GM06990 (cell line): Measurements from ENCODE around the gene CST6.

Experiments
- DNase-seq: peaks from one replicate; pipeline ENCODE4 v3.0.0-alpha.2; 2011; ENCODE audit not compliant: insufficient read length; ENCODE audit errors: extremely low read depth
- H3K27me3 ChIP-seq: replicated peaks from 2 replicates; pipeline ENCODE4 v1.6.0; 2011; ENCODE audit warnings: low read length; ENCODE audit not compliant: control insufficient read depth, insufficient read depth
- H3K36me3 ChIP-seq: 2 replicates; pipeline ENCODE4 v1.5.1; 2011; ENCODE audit warnings: low read length; ENCODE audit not compliant: control insufficient read depth, insufficient read depth
- H3K4me3 ChIP-seq: replicated peaks from 2 replicates; pipeline ENCODE4 v1.5.1; 2011; ENCODE audit warnings: low read depth, mild to moderate bottlenecking, control low read depth, low read length
- TF ChIP-seq, protein P1 (sequence below): IDR thresholded peaks from 2 replicates; pipeline ENCODE4 v1.5.1; 2011; ENCODE audit warnings: low read length, control low read depth, mild to moderate bottlenecking, inconsistent platforms; ENCODE audit not compliant: insufficient read depth, poor library complexity, severe bottlenecking

CST6 gene

DNA sequence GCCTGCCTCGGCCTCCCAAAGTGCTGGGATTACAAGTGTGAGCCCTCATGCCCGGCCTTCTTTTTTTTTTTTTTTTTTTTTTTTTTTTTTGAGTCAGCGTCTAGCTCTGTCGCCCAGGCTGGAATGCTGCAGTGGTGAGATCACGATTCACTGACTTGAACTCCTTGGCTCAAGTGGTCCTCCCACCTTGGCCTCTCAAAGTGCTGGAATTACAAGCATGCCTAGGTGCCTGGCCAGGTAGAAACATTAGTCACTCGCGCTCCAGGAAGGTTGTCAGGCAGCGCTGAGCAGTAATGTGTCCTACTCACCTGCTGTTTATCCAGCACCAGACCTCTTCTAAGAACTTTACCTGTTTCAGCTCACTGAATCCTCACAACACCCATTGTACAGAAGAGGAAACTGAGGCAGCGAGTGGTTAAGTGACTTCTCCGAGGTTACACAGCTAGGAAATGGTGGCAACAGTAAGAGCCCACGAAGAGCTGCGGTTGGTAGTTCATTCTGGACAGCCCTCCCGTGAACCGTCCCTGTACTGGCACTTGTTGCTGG lies 496 bp upstream of the CST6 start:
- DNase-seq, result no peak
- Histone ChIP-seq H3K4me3 (no peak overlapping the region), H3K36me3 (no peaks in the 10 kb centered on the region), H3K27me3 (no peaks in the 10 kb centered on the region; the same call in 1 of the 2 replicates)
- TF ChIP-seq, protein P1, sequence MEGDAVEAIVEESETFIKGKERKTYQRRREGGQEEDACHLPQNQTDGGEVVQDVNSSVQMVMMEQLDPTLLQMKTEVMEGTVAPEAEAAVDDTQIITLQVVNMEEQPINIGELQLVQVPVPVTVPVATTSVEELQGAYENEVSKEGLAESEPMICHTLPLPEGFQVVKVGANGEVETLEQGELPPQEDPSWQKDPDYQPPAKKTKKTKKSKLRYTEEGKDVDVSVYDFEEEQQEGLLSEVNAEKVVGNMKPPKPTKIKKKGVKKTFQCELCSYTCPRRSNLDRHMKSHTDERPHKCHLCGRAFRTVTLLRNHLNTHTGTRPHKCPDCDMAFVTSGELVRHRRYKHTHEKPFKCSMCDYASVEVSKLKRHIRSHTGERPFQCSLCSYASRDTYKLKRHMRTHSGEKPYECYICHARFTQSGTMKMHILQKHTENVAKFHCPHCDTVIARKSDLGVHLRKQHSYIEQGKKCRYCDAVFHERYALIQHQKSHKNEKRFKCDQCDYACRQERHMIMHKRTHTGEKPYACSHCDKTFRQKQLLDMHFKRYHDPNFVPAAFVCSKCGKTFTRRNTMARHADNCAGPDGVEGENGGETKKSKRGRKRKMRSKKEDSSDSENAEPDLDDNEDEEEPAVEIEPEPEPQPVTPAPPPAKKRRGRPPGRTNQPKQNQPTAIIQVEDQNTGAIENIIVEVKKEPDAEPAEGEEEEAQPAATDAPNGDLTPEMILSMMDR, result no peak

DNA sequence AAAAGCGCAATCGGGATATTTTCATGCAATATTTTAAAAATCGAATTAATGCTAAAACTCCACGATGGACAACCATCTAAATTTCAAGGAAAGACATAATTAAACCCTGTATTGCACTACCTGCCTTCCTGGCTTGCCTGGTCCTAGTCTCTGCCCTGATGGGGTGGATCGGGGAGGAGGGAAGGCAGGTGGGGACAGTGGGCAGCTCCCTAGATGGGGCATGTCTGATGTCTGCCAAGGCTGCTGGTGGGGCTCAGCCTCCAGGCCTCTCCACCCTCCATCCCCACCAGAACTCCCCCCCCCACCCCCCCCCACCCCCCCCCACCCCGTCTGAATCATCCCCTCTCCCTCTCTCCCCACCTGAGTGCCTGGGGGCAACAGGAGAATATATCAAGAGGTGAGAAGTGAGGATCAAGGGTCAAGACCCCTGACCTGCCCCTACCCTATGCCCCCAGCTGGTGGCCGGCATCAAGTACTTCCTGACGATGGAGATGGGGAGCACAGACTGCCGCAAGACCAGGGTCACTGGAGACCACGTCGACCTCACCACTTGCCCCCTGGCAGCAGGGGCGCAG lies 650 bp downstream of the CST6 start:
- H3K4me3 ChIP-seq, result no peak overlapping the region
- DNase-seq, result no peak

DNA sequence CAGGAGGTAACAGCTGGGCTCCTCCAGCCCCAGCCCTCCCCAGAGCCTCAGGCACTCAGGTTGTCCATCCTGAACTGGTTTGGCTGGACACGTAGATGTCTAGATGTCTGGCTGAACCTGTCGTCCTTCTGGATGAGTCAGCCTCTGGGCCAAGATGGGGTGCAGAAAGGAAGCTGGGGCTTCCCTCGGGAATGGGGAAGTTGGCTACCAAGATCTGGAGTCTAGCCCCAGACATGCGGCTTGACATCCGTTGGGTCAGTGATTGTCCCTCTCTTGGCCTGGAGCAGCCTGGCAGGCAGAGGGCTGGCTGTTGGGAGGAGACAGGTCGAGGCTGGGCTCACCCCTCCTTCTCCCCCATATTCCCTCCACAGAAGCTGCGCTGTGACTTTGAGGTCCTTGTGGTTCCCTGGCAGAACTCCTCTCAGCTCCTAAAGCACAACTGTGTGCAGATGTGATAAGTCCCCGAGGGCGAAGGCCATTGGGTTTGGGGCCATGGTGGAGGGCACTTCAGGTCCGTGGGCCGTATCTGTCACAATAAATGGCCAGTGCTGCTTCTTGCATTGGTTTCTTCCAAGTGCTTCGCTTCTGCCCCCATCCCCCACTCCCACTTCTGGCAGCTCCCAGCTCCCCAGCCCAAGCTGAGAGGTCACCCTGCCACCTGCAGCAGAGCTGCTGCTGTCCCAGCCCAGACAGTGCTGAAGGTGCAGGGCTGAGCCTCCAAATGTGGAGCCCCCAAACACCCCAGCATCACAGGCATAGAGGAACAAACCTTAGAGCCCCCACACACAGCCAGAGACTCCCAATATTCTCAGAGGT lies 1.3 kb downstream of the CST6 start:
- TF ChIP-seq, protein P1, result no peak
- Histone ChIP-seq H3K36me3 (no peaks in the 10 kb centered on the region), H3K4me3 (no peak overlapping the region), H3K27me3 (no peaks in the 10 kb centered on the region; the same call in 1 of the 2 replicates)
- DNase-seq, result no peak

More for the DNA sequence above, 650 bp downstream of the CST6 start:
- Histone ChIP-seq H3K27me3 (no peaks in the 10 kb centered on the region; the same call in 1 of the 2 replicates), H3K36me3 (no peaks in the 10 kb centered on the region)
- TF ChIP-seq, protein P1, result no peak

DNA sequence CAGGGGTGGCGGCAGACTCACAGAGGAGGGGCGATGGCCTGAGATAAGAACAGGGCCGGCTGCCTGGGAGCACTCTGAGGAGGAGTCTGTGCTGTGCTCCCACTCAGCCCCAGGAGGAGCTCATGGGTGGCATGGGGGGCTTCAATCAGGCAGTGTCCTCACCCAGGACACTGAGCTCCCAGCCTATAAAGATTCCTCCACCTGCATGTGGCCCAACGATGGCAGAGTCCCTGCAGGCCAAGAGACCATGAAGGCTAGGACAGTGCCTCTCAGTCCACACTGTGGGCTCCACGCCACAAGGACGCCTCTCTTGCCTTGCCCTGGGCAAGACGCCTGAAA lies 1.9 kb downstream of the CST6 start:
- DNase-seq, result no peak
- Histone ChIP-seq H3K36me3 (no peaks in the 10 kb centered on the region), H3K27me3 (no peaks in the 10 kb centered on the region; the same call in 1 of the 2 replicates), H3K4me3 (no peak overlapping the region)
- TF ChIP-seq, protein P1, result no peak

DNA sequence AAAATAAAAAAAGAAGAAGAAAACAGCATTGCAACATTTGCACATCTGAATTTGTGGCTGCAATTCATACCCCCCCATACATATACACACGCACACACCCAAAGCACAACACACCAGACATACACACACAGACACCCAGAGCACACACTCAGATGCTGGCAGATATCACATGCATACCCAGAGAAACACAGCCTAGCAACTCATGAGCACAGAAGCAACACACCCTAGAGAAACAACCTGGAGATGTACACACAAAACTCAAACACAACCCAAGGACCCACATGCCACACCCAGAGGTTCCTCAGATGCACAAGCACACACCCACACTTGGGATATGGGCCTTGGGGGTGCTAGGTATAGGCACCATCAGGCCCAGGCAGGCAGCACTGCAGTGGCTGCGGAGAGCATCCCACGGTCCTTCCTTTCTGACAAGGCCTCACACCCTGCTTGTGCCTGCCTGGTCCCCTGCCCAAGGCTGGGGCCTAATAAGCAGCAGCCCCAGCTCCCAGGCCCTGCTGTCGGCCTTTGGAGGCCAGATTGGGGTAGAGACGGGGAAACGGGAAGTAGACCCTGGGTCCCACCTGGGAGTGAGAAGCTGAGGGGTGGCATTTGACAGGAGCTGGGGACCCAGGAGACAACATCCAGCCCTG lies 3.1 kb downstream of the CST6 start:
- TF ChIP-seq, protein P1, result no peak
- Histone ChIP-seq H3K27me3 (no peaks in the 10 kb centered on the region; the same call in 1 of the 2 replicates), H3K4me3 (no peak overlapping the region), H3K36me3 (no peaks in the 10 kb centered on the region)
- DNase-seq, result no peak
